ENCODE data around the gene VEGFA. TPM values are rescaled to one million over a fixed set of nuclear protein-coding genes. Genes with fewer than 3 reads are reported as not detected.

Gene VEGFA
- total RNA-seq, 1 experiment from 2014 or later, result 116 TPM

DNA sequence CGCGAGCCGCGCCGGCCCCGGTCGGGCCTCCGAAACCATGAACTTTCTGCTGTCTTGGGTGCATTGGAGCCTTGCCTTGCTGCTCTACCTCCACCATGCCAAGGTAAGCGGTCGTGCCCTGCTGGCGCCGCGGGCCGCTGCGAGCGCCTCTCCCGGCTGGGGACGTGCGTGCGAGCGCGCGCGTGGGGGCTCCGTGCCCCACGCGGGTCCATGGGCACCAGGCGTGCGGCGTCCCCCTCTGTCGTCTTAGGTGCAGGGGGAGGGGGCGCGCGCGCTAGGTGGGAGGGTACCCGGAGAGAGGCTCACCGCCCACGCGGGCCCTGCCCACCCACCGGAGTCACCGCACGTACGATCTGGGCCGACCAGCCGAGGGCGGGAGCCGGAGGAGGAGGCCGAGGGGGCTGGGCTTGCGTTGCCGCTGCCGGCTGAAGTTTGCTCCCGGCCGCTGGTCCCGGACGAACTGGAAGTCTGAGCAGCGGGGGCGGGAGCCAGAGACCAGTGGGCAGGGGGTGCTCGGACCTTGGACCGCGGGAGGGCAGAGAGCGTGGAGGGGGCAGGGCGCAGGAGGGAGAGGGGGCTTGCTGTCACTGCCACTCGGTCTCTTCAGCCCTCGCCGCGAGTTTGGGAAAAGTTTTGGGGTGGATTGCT lies 1.3 kb downstream of the VEGFA start:
- TF ChIP-seq EZH2 (IDR thresholded peaks at IDR 0.05; ENCODE audit: borderline replicate concordance, low read depth, low read length, poor library complexity, severe bottlenecking), result no peak
- TF ChIP-seq, protein P1, sequence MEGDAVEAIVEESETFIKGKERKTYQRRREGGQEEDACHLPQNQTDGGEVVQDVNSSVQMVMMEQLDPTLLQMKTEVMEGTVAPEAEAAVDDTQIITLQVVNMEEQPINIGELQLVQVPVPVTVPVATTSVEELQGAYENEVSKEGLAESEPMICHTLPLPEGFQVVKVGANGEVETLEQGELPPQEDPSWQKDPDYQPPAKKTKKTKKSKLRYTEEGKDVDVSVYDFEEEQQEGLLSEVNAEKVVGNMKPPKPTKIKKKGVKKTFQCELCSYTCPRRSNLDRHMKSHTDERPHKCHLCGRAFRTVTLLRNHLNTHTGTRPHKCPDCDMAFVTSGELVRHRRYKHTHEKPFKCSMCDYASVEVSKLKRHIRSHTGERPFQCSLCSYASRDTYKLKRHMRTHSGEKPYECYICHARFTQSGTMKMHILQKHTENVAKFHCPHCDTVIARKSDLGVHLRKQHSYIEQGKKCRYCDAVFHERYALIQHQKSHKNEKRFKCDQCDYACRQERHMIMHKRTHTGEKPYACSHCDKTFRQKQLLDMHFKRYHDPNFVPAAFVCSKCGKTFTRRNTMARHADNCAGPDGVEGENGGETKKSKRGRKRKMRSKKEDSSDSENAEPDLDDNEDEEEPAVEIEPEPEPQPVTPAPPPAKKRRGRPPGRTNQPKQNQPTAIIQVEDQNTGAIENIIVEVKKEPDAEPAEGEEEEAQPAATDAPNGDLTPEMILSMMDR (conservative IDR thresholded peaks at IDR 0.05; ENCODE audit: low read depth, low read length), result no peak
- no TSS peak for BruUV-seq (replicated peaks)
- ChIA-PET POLR2A (ENCODE audit: low non-redundant PET) (no interaction called here), CTCF (interaction anchor here (3.0 to 3.5 kb wide), 2 partner anchors 303 to 307 kb away, joined by 29 to 49 read pairs; no protein-coding TSS in a partner anchor)
- DNase-seq (ENCODE audit: low spot score), result peak; percentile 72
- Histone ChIP-seq H3K9me3 (ENCODE audit: low read depth, low read length, poor library complexity, severe bottlenecking) (no peaks in the 10 kb centered on the region), H3K4me1 (ENCODE audit: insufficient read depth, low read length, poor library complexity, severe bottlenecking) (peaks cover 15% of the 10 kb centered on the region), H3K27ac (ENCODE audit: low read depth, low read length, poor library complexity, severe bottlenecking) (peak overlapping the region; percentile 98), H3K4me3 (ENCODE audit: low read depth, low read length, poor library complexity, severe bottlenecking) (peak overlapping the region; percentile 76), H3K27me3 (replicated peaks; ENCODE audit: insufficient read depth, low read depth, low read length, poor library complexity) (no peaks in the 10 kb centered on the region), H3K36me3 (ENCODE audit: insufficient read depth, low read length, poor library complexity, severe bottlenecking) (peaks cover 23% of the 10 kb centered on the region)
- intact Hi-C loops (cut with micrococcal nuclease; ENCODE audit: unreplicated experiment), result loop anchor here (5.0 kb wide), 1 partner anchor 381 kb away; no protein-coding TSS in a partner anchor

DNA sequence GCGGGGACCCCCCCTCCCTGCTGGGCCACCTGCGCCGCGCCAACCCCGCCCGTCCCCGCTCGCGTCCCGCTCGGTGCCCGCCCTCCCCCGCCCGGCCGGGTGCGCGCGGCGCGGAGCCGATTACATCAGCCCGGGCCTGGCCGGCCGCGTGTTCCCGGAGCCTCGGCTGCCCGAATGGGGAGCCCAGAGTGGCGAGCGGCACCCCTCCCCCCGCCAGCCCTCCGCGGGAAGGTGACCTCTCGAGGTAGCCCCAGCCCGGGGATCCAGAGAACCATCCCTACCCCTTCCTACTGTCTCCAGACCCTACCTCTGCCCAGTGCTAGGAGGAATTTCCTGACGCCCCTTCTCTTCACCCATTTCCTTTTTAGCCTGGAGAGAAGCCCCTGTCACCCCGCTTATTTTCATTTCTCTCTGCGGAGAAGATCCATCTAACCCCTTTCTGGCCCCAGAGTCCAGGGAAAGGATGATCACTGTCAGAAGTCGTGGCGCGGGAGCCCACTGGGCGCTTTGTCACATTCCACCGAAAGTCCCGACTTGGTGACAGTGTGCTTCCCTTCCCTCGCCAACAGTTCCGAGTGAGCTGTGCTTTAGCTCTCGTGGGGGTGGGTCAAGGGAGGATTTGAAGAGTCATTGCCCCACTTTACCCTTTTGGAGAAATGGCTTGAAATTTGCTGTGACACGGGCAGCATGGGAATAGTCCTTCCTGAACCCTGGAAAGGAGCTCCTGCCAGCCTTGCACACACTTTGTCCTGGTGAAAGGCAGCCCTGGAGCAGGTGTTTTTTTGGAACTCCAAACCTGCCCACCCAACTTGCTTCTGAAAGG lies 2.1 kb downstream of the VEGFA start:
- peaks cover 30% of the 10 kb centered on the region for H3K36me3 ChIP-seq (ENCODE audit: insufficient read depth, low read length, poor library complexity, severe bottlenecking)
- no peaks in the 10 kb centered on the region for H3K27me3 ChIP-seq (replicated peaks; ENCODE audit: insufficient read depth, low read depth, low read length, poor library complexity)
- intact Hi-C loops (cut with micrococcal nuclease; ENCODE audit: unreplicated experiment), result loop anchor here (5.0 kb wide), 1 partner anchor 380 kb away; no protein-coding TSS in a partner anchor
- ChIA-PET CTCF (interaction anchor here (0.9 kb wide), 1 partner anchor 307 kb away, joined by 4 read pairs; no protein-coding TSS in a partner anchor), POLR2A (ENCODE audit: low non-redundant PET) (interaction anchor here (0.6 kb wide), 1 partner anchor 278 kb away, joined by 4 read pairs; no protein-coding TSS in a partner anchor)
- peak overlapping the region; percentile 98 for H3K27ac ChIP-seq (ENCODE audit: low read depth, low read length, poor library complexity, severe bottlenecking)
- H3K4me3 ChIP-seq (ENCODE audit: low read depth, low read length, poor library complexity, severe bottlenecking), result peak overlapping the region; percentile 76
- peaks cover 15% of the 10 kb centered on the region for H3K4me1 ChIP-seq (ENCODE audit: insufficient read depth, low read length, poor library complexity, severe bottlenecking)
- no peaks in the 10 kb centered on the region for H3K9me3 ChIP-seq (ENCODE audit: low read depth, low read length, poor library complexity, severe bottlenecking)
- TF ChIP-seq, protein P1 (conservative IDR thresholded peaks at IDR 0.05; ENCODE audit: low read depth, low read length), result no peak
- TF ChIP-seq EZH2 (IDR thresholded peaks at IDR 0.05; ENCODE audit: borderline replicate concordance, low read depth, low read length, poor library complexity, severe bottlenecking), result no peak
- BruUV-seq (replicated peaks), result TSS peak; percentile 24
- DNase-seq (ENCODE audit: low spot score), result peak; percentile 67

DNA sequence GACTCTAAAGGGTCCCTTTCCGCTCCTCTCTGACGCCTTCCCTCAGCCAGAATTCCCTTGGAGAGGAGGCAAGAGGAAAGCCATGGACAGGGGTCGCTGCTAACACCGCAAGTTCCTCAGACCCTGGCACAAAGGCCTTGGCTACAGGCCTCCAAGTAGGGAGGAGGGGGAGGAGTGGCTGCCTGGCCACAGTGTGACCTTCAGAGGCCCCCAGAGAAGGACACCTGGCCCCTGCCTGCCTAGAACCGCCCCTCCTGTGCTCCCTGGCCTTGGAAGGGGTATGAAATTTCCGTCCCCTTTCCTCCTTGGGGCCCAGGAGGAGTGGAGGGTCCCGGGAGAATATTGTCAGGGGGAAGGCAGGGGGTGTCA lies 2.7 kb downstream of the VEGFA start:
- Histone ChIP-seq H3K27me3 (replicated peaks; ENCODE audit: insufficient read depth, low read depth, low read length, poor library complexity) (no peaks in the 10 kb centered on the region), H3K4me3 (ENCODE audit: low read depth, low read length, poor library complexity, severe bottlenecking) (peak overlapping the region; percentile 76), H3K36me3 (ENCODE audit: insufficient read depth, low read length, poor library complexity, severe bottlenecking) (peaks cover 36% of the 10 kb centered on the region), H3K9me3 (ENCODE audit: low read depth, low read length, poor library complexity, severe bottlenecking) (no peaks in the 10 kb centered on the region), H3K4me1 (ENCODE audit: insufficient read depth, low read length, poor library complexity, severe bottlenecking) (peaks cover 15% of the 10 kb centered on the region), H3K27ac (ENCODE audit: low read depth, low read length, poor library complexity, severe bottlenecking) (peak overlapping the region; percentile 98)
- peak; percentile 36 for DNase-seq (ENCODE audit: low spot score)
- ChIA-PET POLR2A (ENCODE audit: low non-redundant PET) (interaction anchor here (0.6 kb wide), 1 partner anchor 278 kb away, joined by 4 read pairs; no protein-coding TSS in a partner anchor), CTCF (interaction anchor here (0.6 to 0.9 kb wide), 2 partner anchors 227 to 306 kb away, joined by 3 to 4 read pairs; no protein-coding TSS in a partner anchor)
- intact Hi-C loops (cut with micrococcal nuclease; ENCODE audit: unreplicated experiment), result loop anchor here (1.0 to 5.0 kb wide), 2 partner anchors 105 to 380 kb away; no protein-coding TSS in a partner anchor
- TF ChIP-seq EZH2 (IDR thresholded peaks at IDR 0.05; ENCODE audit: borderline replicate concordance, low read depth, low read length, poor library complexity, severe bottlenecking), result no peak
- TF ChIP-seq, protein P1 (conservative IDR thresholded peaks at IDR 0.05; ENCODE audit: low read depth, low read length), result no peak
- no TSS peak for BruUV-seq (replicated peaks)

All from A673 (cell line).